Hematopoietic multipotent progenitor cell treated with erythropoietin and hydrocortisone succinate and interleukin-3 and kit ligand, for 15 days (in vitro differentiated cells): ENCODE measurements around the gene FAM151B.
"Not testable (repeated sequence)": the region's sequence is repeated elsewhere in the genome, so short reads cannot be mapped to it uniquely, and the experiment has no call there.

Experiments used
- DNase-seq: peaks from one replicate; pipeline ENCODE4 v3.0.0-alpha.2; 2015; ENCODE audit warnings: low spot score

FAM151B gene

GRCh38 chr5:80487829-80488721, at the start of gene FAM151B:
Gene FAM151B (plus strand): TSS chr5:80488100. CDS start chr5:80488124, 24 bp downstream.
- no peak for DNase-seq

GRCh38 chr5:80438739-80439138, 49.2 kb upstream of the FAM151B start:
- no peak for DNase-seq

- DNase-seq: no peak
Measured at GRCh38 chr5:80439213-80439612, 48.7 kb upstream of the FAM151B start.

- no peak for DNase-seq
Measured at GRCh38 chr5:80442742-80443141, 45.2 kb upstream of the FAM151B start.

GRCh38 chr5:80453366-80453765, 34.5 kb upstream of the FAM151B start:
- DNase-seq: no peak

- no peak for DNase-seq
Measured at GRCh38 chr5:80463269-80463668, 24.6 kb upstream of the FAM151B start.

GRCh38 chr5:80466669-80467485, 21.0 kb upstream of the FAM151B start:
- DNase-seq: no peak

- DNase-seq: no peak
Measured at GRCh38 chr5:80468131-80468530, 19.8 kb upstream of the FAM151B start.

GRCh38 chr5:80470631-80471030, 17.3 kb upstream of the FAM151B start:
- DNase-seq: not testable (repeated sequence)

GRCh38 chr5:80474929-80475328, 13.0 kb upstream of the FAM151B start:
- DNase-seq: no peak

GRCh38 chr5:80479713-80480112, 8.2 kb upstream of the FAM151B start:
- DNase-seq: no peak

GRCh38 chr5:80480354-80480753, 7.5 kb upstream of the FAM151B start:
- DNase-seq: no peak

GRCh38 chr5:80481019-80481893, 6.6 kb upstream of the FAM151B start:
- peak; percentile 20 for DNase-seq

- no peak for DNase-seq
Measured at GRCh38 chr5:80482578-80482977, 5.3 kb upstream of the FAM151B start.

- DNase-seq: no peak
Measured at GRCh38 chr5:80483636-80484232, 4.2 kb upstream of the FAM151B start.

GRCh38 chr5:80487444-80487828, 464 bp upstream of the FAM151B start:
- DNase-seq: no peak

GRCh38 chr5:80491296-80491695, 3.4 kb downstream of the FAM151B start:
- no peak for DNase-seq

- DNase-seq: no peak
Measured at GRCh38 chr5:80492741-80493140, 4.8 kb downstream of the FAM151B start.

GRCh38 chr5:80493443-80493842, 5.5 kb downstream of the FAM151B start:
- DNase-seq: not testable (repeated sequence)

- no peak for DNase-seq
Measured at GRCh38 chr5:80495891-80496290, 8.0 kb downstream of the FAM151B start.

GRCh38 chr5:80502800-80503199, 14.9 kb downstream of the FAM151B start:
- DNase-seq: no peak

- DNase-seq: no peak
Measured at GRCh38 chr5:80503641-80504040, 15.7 kb downstream of the FAM151B start.
